Neuronal stem cell (in vitro differentiated cells): ENCODE measurements around the gene TMEM114.
A peak's percentile ranks its signal among the peaks of the same experiment; 100 is the strongest.

ENCODE experiments used
- DNase-seq: peaks from one replicate; pipeline ENCODE4 v3.0.0-alpha.2; 2013; ENCODE audit warnings: low spot score
- H2AFZ ChIP-seq: one replicate; pipeline ENCODE4 v1.6.1; 2013; ENCODE audit warnings: mild to moderate bottlenecking, low read length, inconsistent platforms
- H2AK5ac ChIP-seq: 2 replicates; pipeline ENCODE4 v1.6.1; 2013; ENCODE audit warnings: low read depth, mild to moderate bottlenecking, inconsistent platforms, low read length, moderate library complexity, mixed read lengths
- H2BK120ac ChIP-seq: 2 replicates; pipeline ENCODE4 v1.6.1; 2013; ENCODE audit warnings: low read depth, mild to moderate bottlenecking, inconsistent platforms, low read length, moderate library complexity, mixed read lengths
- H2BK12ac ChIP-seq: one replicate; pipeline ENCODE4 v1.6.1; 2013; ENCODE audit warnings: low read length, inconsistent platforms
- H2BK15ac ChIP-seq: 2 replicates; pipeline ENCODE4 v1.6.1; 2013; ENCODE audit warnings: mild to moderate bottlenecking, low read length, inconsistent platforms, mixed read lengths
- H2BK5ac ChIP-seq: one replicate; pipeline ENCODE4 v1.6.1; 2013; ENCODE audit warnings: inconsistent platforms, mild to moderate bottlenecking, low read length, moderate library complexity
- H3K14ac ChIP-seq: one replicate; pipeline ENCODE4 v1.6.1; 2013; ENCODE audit warnings: low read length, inconsistent platforms
- H3K18ac ChIP-seq: 2 replicates; pipeline ENCODE4 v1.6.1; 2013; ENCODE audit warnings: low read length, inconsistent platforms
- H3K23ac ChIP-seq: 2 replicates; pipeline ENCODE4 v1.6.1; 2013; ENCODE audit warnings: low read depth, mild to moderate bottlenecking, mixed read lengths, low read length, inconsistent platforms; ENCODE audit not compliant: poor library complexity
- H3K27ac ChIP-seq: replicated peaks from 3 replicates; pipeline ENCODE4 v1.5.1; 2013; ENCODE audit warnings: low read length, inconsistent platforms
- H3K27me3 ChIP-seq, 3 experiments: 2 replicates each; pipeline ENCODE4 v1.6.1; 2013; ENCODE audit warnings: low read length in 3 of 3, mild to moderate bottlenecking in 2 of 3, inconsistent platforms in 1 of 3, low read depth in 1 of 3, mixed read lengths in 1 of 3, moderate library complexity in 1 of 3; ENCODE audit not compliant: control insufficient read depth in 3 of 3, insufficient read depth in 3 of 3
- H3K36me3 ChIP-seq, 2 donors: replicated peaks in 1 of 2; 2 replicates each; pipeline ENCODE4 v1.6.1; 2013; ENCODE audit warnings: low read length in 2 of 2; ENCODE audit not compliant: control insufficient read depth in 2 of 2, insufficient read depth in 2 of 2
- H3K4ac ChIP-seq: 2 replicates; pipeline ENCODE4 v1.6.1; 2013; ENCODE audit warnings: inconsistent platforms, mild to moderate bottlenecking, low read length, moderate library complexity
- H3K4me1 ChIP-seq, 2 donors: 1 replicate in 1 of 2; 2 replicates in 1 of 2; pipeline ENCODE4 v1.6.1; 2013; ENCODE audit warnings: low read length in 2 of 2, low read depth in 1 of 2; ENCODE audit not compliant: control insufficient read depth in 2 of 2, insufficient read depth in 1 of 2
- H3K4me2 ChIP-seq: one replicate; pipeline ENCODE4 v1.6.1; 2013; ENCODE audit warnings: mild to moderate bottlenecking, low read length, inconsistent platforms; ENCODE audit not compliant: insufficient read depth, poor library complexity, severe bottlenecking
- H3K4me3 ChIP-seq, 2 donors: 2 replicates each; pipeline ENCODE4 v1.5.1; 2013; ENCODE audit warnings: low read length in 2 of 2, mild to moderate bottlenecking in 2 of 2, inconsistent platforms in 1 of 2, moderate library complexity in 1 of 2
- H3K79me1 ChIP-seq: one replicate; pipeline ENCODE4 v1.6.1; 2013; ENCODE audit warnings: low read depth, mild to moderate bottlenecking, inconsistent platforms, low read length, moderate library complexity
- H3K9ac ChIP-seq: one replicate; pipeline ENCODE4 v1.6.1; 2013; ENCODE audit warnings: mild to moderate bottlenecking, low read depth, low read length, inconsistent platforms; ENCODE audit not compliant: poor library complexity
- H3K9me3 ChIP-seq, 2 donors: replicated peaks in 1 of 2; 2 replicates each; pipeline versions ENCODE3 to v1.6.1; 2013; ENCODE audit warnings: low read length in 2 of 2, mild to moderate bottlenecking in 2 of 2, inconsistent platforms in 1 of 2, low read depth in 1 of 2, mixed read lengths in 1 of 2, moderate library complexity in 1 of 2; ENCODE audit not compliant: control insufficient read depth in 2 of 2, insufficient read depth in 1 of 2
- H4K8ac ChIP-seq: one replicate; pipeline ENCODE4 v1.6.1; 2013; ENCODE audit warnings: low read depth, mild to moderate bottlenecking, inconsistent platforms, low read length, moderate library complexity
- H4K91ac ChIP-seq: one replicate; pipeline ENCODE4 v1.6.1; 2013; ENCODE audit warnings: low read length, low read depth, mild to moderate bottlenecking, inconsistent platforms; ENCODE audit not compliant: poor library complexity
- WGBS, 2 donors: extraction: QIAGEN DNeasy Blood & Tissue Kit; methylation state at CpG; one replicate each; pipeline ENCODE4 v1.1.7; 2013; ENCODE audit warnings: missing lambda C conversion rate in 2 of 2, mixed read lengths in 1 of 2; ENCODE audit not compliant: insufficient read length in 2 of 2, insufficient replicate concordance in 1 of 2; ENCODE audit errors: extremely low coverage in 2 of 2; 5-methylcytosine and 5-hydroxymethylcytosine counted together

The TMEM114 gene

GRCh38 chr16:8589057-8589899 is 1.0 kb downstream of the TMEM114 start:
- H3K14ac ChIP-seq, result peak overlapping the region; percentile 84
- peak overlapping the region; percentile 69 for H3K23ac ChIP-seq
- peak overlapping the region; percentile 97 for H3K4me2 ChIP-seq
- H2BK12ac ChIP-seq, result no peak overlapping the region
- H3K4ac ChIP-seq, result no peak overlapping the region
- H2BK15ac ChIP-seq, result peak overlapping the region; percentile 76
- H3K9ac ChIP-seq, result peak overlapping the region; percentile 82
- peaks cover 0 to 75% (median 22%) of the 10 kb centered on the region in 3 experiments for H3K27me3 ChIP-seq
- H3K4me3 ChIP-seq, result peak overlapping the region; percentile 11 to 83
- peak overlapping the region; percentile 85 for H2AFZ ChIP-seq
- H2BK120ac ChIP-seq, result peak overlapping the region; percentile 16
- H2AK5ac ChIP-seq, result peak overlapping the region; percentile 83
- H3K18ac ChIP-seq, result peak overlapping the region; percentile 94
- H4K8ac ChIP-seq, result no peak overlapping the region
- H3K9me3 ChIP-seq, result peaks cover 0 to 5% of the 10 kb centered on the region in 2 donors
- DNase-seq, result no peak
- peak overlapping the region; percentile 68 for H2BK5ac ChIP-seq
- no peak overlapping the region for H4K91ac ChIP-seq
- H3K27ac ChIP-seq, result no peak overlapping the region
- no CpG with 5 or more reads among the region's 64 CpGs for WGBS, 2 donors
- peaks cover 10 to 13% of the 10 kb centered on the region in 2 donors for H3K4me1 ChIP-seq
- no peaks in the 10 kb centered on the region for H3K79me1 ChIP-seq
- no peaks in the 10 kb centered on the region for H3K36me3 ChIP-seq

- Histone ChIP-seq H2AFZ (peak overlapping the region; percentile 85), H3K18ac (peak overlapping the region; percentile 94), H3K4me2 (peak overlapping the region; percentile 97), H2BK5ac (no peak overlapping the region), H4K91ac (no peak overlapping the region), H3K27me3 (peaks cover 0 to 81% (median 22%) of the 10 kb centered on the region in 3 experiments), H3K27ac (no peak overlapping the region), H3K36me3 (no peaks in the 10 kb centered on the region), H3K9ac (no peak overlapping the region), H3K23ac (no peak overlapping the region), H3K9me3 (peaks cover 0 to 5% of the 10 kb centered on the region in 2 donors), H2BK120ac (no peak overlapping the region), H3K14ac (peak overlapping the region; percentile 84), H3K4me1 (peaks cover 10 to 13% of the 10 kb centered on the region in 2 donors), H2AK5ac (no peak overlapping the region), H4K8ac (no peak overlapping the region), H3K4ac (no peak overlapping the region), H3K79me1 (no peaks in the 10 kb centered on the region), H2BK15ac (no peak overlapping the region), H3K4me3 (peak overlapping the region in 1 of 2 donors; percentile 83), H2BK12ac (no peak overlapping the region)
- no CpG with 5 or more reads among the region's 9 CpGs for WGBS, 2 donors
- DNase-seq, result no peak
Observed at GRCh38 chr16:8588682-8589056, 1.6 kb downstream of the TMEM114 start.

DNA sequence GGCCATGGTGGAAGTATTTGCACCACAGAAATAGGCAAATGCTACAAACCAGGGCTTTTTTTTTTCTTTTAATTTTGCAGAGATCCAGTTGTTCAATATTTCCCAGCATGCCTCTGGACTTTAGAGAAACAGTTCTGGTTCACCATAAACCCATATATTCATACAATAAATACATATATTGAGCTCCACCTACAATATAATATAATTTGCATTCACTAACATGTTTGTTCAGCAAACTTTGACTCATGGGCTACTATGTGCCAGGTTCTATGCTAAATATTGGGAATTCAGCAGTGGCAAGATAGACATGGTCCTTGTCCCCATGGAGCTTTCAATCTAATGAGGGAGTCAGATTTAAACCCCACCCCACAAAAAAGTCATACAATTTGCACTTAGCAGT is 3.2 kb downstream of the TMEM114 start:
- Histone ChIP-seq H3K4me1 (peaks cover 10 to 16% of the 10 kb centered on the region in 2 donors), H3K27ac (no peak overlapping the region), H3K14ac (no peak overlapping the region), H3K27me3 (peaks cover 0 to 78% (median 22%) of the 10 kb centered on the region in 3 experiments), H2BK12ac (no peak overlapping the region), H4K8ac (no peak overlapping the region), H3K18ac (no peak overlapping the region), H3K36me3 (no peaks in the 10 kb centered on the region), H2BK120ac (no peak overlapping the region), H3K4me2 (no peak overlapping the region), H2BK15ac (no peak overlapping the region), H3K79me1 (no peaks in the 10 kb centered on the region), H2AFZ (no peak overlapping the region), H2BK5ac (no peak overlapping the region), H3K23ac (no peak overlapping the region), H3K4me3 (no peak overlapping the region), H3K9ac (no peak overlapping the region), H3K4ac (no peak overlapping the region), H2AK5ac (no peak overlapping the region), H4K91ac (no peak overlapping the region), H3K9me3 (peaks cover 0 to 5% of the 10 kb centered on the region in 2 donors)
- no peak for DNase-seq

DNA sequence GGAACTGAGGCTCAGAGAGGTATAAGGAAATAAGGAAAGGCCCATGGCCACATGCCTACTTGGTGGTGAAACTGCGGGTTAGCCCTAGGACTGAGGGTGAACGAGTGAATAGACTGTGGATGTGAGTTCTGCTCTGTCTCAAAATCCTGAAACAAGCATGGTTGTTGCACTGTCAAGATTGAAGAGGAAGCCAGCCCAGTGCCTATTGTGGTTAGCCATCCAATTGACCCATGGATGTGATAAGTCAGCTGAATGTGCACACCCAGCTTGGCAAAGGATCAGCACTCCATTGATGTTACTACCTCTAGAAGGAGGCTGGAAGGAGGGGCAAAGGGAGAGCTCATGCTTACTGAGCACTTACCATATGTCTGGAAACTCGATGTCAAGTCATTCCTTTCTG is 4.5 kb downstream of the TMEM114 start:
- no peaks in the 10 kb centered on the region for H3K79me1 ChIP-seq
- no peak overlapping the region for H3K9ac ChIP-seq
- no peak overlapping the region for H4K8ac ChIP-seq
- H4K91ac ChIP-seq, result no peak overlapping the region
- peaks cover 0 to 69% (median 21%) of the 10 kb centered on the region in 3 experiments for H3K27me3 ChIP-seq
- H3K4me1 ChIP-seq, result peaks cover 10 to 16% of the 10 kb centered on the region in 2 donors
- no peak for DNase-seq
- H3K4ac ChIP-seq, result no peak overlapping the region
- H3K23ac ChIP-seq, result no peak overlapping the region
- H3K36me3 ChIP-seq, result no peaks in the 10 kb centered on the region
- no peak overlapping the region for H2BK120ac ChIP-seq
- no peak overlapping the region for H2BK5ac ChIP-seq
- H2BK15ac ChIP-seq, result no peak overlapping the region
- H3K4me2 ChIP-seq, result no peak overlapping the region
- peaks cover 0 to 4% of the 10 kb centered on the region in 2 donors for H3K9me3 ChIP-seq
- no peak overlapping the region for H2AFZ ChIP-seq
- no peak overlapping the region for H3K18ac ChIP-seq
- no peak overlapping the region for H3K14ac ChIP-seq
- no peak overlapping the region for H2BK12ac ChIP-seq
- no peak overlapping the region for H3K27ac ChIP-seq
- no peak overlapping the region for H3K4me3 ChIP-seq
- H2AK5ac ChIP-seq, result no peak overlapping the region
- WGBS, 2 donors, result no CpG with 5 or more reads among the region's 3 CpGs
